Neural progenitor cell (in vitro differentiated cells): ENCODE data around the gene MED4. TPM values are rescaled to one million over a fixed set of nuclear protein-coding genes. Genes with fewer than 3 reads are reported as not detected.

Experiments
- DNase-seq: peaks from one replicate; pipeline ENCODE4 v3.0.0-alpha.2; 2016; ENCODE audit warnings: low spot score
- H2AFZ ChIP-seq: fragments of 200-600 bp; sonication (generic); replicated peaks from 2 replicates; pipeline ENCODE4 v1.6.1; 2016; ENCODE audit warnings: antibody characterized with exemption
- H3F3A ChIP-seq: fragments of 200-600 bp; sonication (generic); 2 replicates; pipeline ENCODE4 v1.6.1; 2016; ENCODE audit warnings: antibody characterized with exemption, low read depth
- H3K27ac ChIP-seq: fragments of 200-600 bp; sonication (generic); 2 replicates; pipeline ENCODE4 v1.5.1; 2016; ENCODE audit warnings: mild to moderate bottlenecking
- H3K27me3 ChIP-seq: fragments of 200-600 bp; sonication (generic); 2 replicates; pipeline ENCODE4 v1.6.1; 2016; ENCODE audit warnings: mild to moderate bottlenecking, moderate library complexity
- H3K36me3 ChIP-seq: fragments of 200-600 bp; sonication (generic); 2 replicates; pipeline ENCODE4 v1.5.1; 2016
- H3K4me1 ChIP-seq: fragments of 200-600 bp; sonication (generic); 2 replicates; pipeline ENCODE4 v1.6.1; 2016; ENCODE audit warnings: mixed run types
- H3K4me2 ChIP-seq: fragments of 200-600 bp; sonication (generic); 2 replicates; pipeline ENCODE4 v1.6.1; 2016
- H3K4me3 ChIP-seq: fragments of 200-600 bp; sonication (generic); 2 replicates; pipeline ENCODE4 v1.5.1; 2016
- H3K79me2 ChIP-seq: fragments of 200-600 bp; sonication (generic); 2 replicates; pipeline ENCODE4 v1.6.1; 2016; ENCODE audit warnings: low read depth
- H3K9ac ChIP-seq: fragments of 200-600 bp; sonication (generic); 2 replicates; pipeline ENCODE4 v1.6.1; 2016
- H3K9me3 ChIP-seq: fragments of 200-600 bp; sonication (generic); 2 replicates; pipeline ENCODE4 v1.5.1; 2016; ENCODE audit warnings: low read depth
- H4K20me1 ChIP-seq: fragments of 200-600 bp; sonication (generic); 2 replicates; pipeline ENCODE4 v1.6.1; 2016; ENCODE audit warnings: low read depth
- H3K27ac Mint-ChIP-seq: 3 replicates; pipeline ENCODE4 v1.8.0; 2021; ENCODE audit warnings: mixed read lengths
- H3K27me3 Mint-ChIP-seq: 2 replicates; pipeline ENCODE4 v1.8.0; 2022; ENCODE audit warnings: low read depth, mild to moderate bottlenecking, inconsistent platforms, moderate library complexity, mixed read lengths; ENCODE audit not compliant: insufficient read depth
- H3K36me3 Mint-ChIP-seq: 3 replicates; pipeline ENCODE4 v1.8.0; 2021; ENCODE audit warnings: mixed read lengths
- H3K4me1 Mint-ChIP-seq: 3 replicates; pipeline ENCODE4 v1.8.0; 2021; ENCODE audit warnings: mixed read lengths
- H3K4me3 Mint-ChIP-seq: 3 replicates; pipeline ENCODE4 v1.8.0; 2021; ENCODE audit warnings: mild to moderate bottlenecking, moderate library complexity, mixed read lengths
- H3K9me3 Mint-ChIP-seq: 3 replicates; pipeline ENCODE4 v1.8.0; 2020; ENCODE audit warnings: mixed read lengths
- EZH2 ChIP-seq: fragments of 200-600 bp; sonication (generic); IDR thresholded peaks from 2 replicates; pipeline ENCODE4 v1.6.1; 2017; ENCODE audit warnings: antibody characterized with exemption, mild to moderate bottlenecking, moderate library complexity
- EZH2phosphoT487 ChIP-seq: fragments of 200-600 bp; sonication (generic); IDR thresholded peaks from 2 replicates; pipeline ENCODE4 v1.6.1; 2017; ENCODE audit warnings: antibody characterized with exemption
- total RNA-seq: library from RNA; depleted of rRNA; stranded (reverse); fragments of >200 nt; gene quantifications from 2 replicates; pipeline ENCODE4 v1.2.3, GENCODE V29; 2015; ENCODE audit warnings: low replicate concordance
- TF ChIP-seq, protein P1 (sequence below): fragments of 200-600 bp; sonication (generic); IDR thresholded peaks from 2 replicates; pipeline ENCODE4 v1.5.1; 2017; ENCODE audit warnings: antibody characterized with exemption, mild to moderate bottlenecking

Gene MED4
- total RNA-seq, 1 donor from 2014 or later: 65.9 TPM

DNA sequence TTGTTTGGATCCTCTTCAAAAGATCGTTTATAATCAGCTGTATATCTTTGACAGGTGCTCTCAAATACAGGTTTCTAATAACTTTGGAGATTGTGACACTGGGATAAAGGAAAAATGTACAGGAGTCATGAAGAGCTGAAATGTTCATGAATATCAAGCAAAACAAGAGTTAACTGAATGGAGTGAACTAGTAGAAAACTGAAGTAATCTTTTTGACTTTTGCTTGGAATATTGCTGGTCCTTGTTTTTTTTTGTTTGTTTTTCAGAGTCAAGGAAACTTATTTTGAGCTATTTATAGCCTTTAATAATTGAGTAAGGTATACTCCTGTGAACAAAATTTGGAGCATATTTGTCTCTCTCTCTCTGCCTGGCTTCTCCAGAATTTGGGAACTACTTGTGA, 25.3 kb downstream of the MED4 start:
- Histone ChIP-seq H3K4me1 (no peaks in the 10 kb centered on the region), H3K79me2 (no peaks in the 10 kb centered on the region), H2AFZ (no peak overlapping the region), H3K9ac (no peak overlapping the region), H3K4me3 (no peak overlapping the region), H3K9me3 (peaks cover 42% of the 10 kb centered on the region), H3K27ac (no peak overlapping the region), H3K4me2 (no peak overlapping the region), H4K20me1 (no peaks in the 10 kb centered on the region), H3F3A (no peaks in the 10 kb centered on the region), H3K36me3 (peaks cover 63% of the 10 kb centered on the region), H3K27me3 (no peaks in the 10 kb centered on the region)
- Mint-ChIP-seq H3K4me3 (no peak overlapping the region), H3K27ac (no peak overlapping the region), H3K27me3 (peaks cover 2% of the 10 kb centered on the region), H3K4me1 (no peaks in the 10 kb centered on the region), H3K36me3 (peaks cover 77% of the 10 kb centered on the region), H3K9me3 (peaks cover 38% of the 10 kb centered on the region)
- DNase-seq: no peak
- TF ChIP-seq, protein P1, sequence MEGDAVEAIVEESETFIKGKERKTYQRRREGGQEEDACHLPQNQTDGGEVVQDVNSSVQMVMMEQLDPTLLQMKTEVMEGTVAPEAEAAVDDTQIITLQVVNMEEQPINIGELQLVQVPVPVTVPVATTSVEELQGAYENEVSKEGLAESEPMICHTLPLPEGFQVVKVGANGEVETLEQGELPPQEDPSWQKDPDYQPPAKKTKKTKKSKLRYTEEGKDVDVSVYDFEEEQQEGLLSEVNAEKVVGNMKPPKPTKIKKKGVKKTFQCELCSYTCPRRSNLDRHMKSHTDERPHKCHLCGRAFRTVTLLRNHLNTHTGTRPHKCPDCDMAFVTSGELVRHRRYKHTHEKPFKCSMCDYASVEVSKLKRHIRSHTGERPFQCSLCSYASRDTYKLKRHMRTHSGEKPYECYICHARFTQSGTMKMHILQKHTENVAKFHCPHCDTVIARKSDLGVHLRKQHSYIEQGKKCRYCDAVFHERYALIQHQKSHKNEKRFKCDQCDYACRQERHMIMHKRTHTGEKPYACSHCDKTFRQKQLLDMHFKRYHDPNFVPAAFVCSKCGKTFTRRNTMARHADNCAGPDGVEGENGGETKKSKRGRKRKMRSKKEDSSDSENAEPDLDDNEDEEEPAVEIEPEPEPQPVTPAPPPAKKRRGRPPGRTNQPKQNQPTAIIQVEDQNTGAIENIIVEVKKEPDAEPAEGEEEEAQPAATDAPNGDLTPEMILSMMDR: no peak
- no peak for TF ChIP-seq EZH2phosphoT487
- TF ChIP-seq EZH2: no peak

DNA sequence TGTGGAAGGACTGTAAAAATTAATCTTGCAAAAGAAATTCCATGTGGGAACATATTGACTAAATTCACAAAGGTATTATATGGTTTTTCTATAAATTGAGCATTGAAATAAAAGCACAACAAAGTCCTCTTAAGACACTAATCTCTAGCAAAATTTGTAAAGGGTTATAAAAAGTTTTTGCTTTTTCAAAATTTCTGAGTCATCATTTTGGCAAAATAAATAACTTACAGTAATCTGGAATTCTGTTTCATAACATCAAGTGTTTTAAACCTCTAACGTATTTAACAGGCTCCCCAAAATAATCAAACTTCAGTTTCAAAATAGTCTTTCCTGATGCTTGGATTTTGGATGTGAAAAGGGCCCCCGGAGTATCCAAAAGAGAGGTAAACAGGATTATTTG, 26.0 kb downstream of the MED4 start:
- Histone ChIP-seq H3K9ac (no peak overlapping the region), H3K4me1 (no peaks in the 10 kb centered on the region), H3K36me3 (peaks cover 62% of the 10 kb centered on the region), H3K27ac (no peak overlapping the region), H3F3A (no peaks in the 10 kb centered on the region), H3K4me3 (no peak overlapping the region), H3K4me2 (no peak overlapping the region), H3K27me3 (no peaks in the 10 kb centered on the region), H4K20me1 (no peaks in the 10 kb centered on the region), H3K9me3 (peaks cover 42% of the 10 kb centered on the region), H2AFZ (no peak overlapping the region), H3K79me2 (no peaks in the 10 kb centered on the region)
- no peak overlapping the region for H3K27ac Mint-ChIP-seq
- H3K27me3 Mint-ChIP-seq: peaks cover 2% of the 10 kb centered on the region
- peaks cover 38% of the 10 kb centered on the region for H3K9me3 Mint-ChIP-seq
- H3K4me3 Mint-ChIP-seq: no peak overlapping the region
- no peak for TF ChIP-seq EZH2phosphoT487
- TF ChIP-seq, protein P1: no peak
- TF ChIP-seq EZH2: no peak
- H3K36me3 Mint-ChIP-seq: peaks cover 71% of the 10 kb centered on the region
- DNase-seq: no peak
- H3K4me1 Mint-ChIP-seq: no peaks in the 10 kb centered on the region

DNA sequence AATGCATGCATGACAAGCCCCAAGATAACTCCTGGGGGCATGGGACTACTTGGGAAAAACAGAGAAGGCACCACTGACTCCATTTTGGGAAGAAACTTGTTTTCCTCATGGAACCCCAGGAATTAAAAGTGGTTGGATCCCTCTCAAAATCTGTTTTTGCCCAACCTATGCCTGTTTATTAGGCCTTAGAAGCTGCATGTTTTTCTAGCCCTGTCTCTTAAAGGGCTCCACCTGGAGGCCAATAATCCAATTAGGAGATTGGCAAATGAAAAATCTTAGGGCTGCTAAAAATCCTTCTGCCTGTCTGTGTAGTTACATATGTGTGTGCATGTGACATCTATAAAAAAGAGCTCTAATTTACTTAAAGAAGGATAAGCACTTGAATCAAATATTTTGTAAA, 26.9 kb downstream of the MED4 start:
- Histone ChIP-seq H2AFZ (no peak overlapping the region), H3F3A (no peaks in the 10 kb centered on the region), H3K9ac (no peak overlapping the region), H3K9me3 (peaks cover 42% of the 10 kb centered on the region), H3K36me3 (peaks cover 52% of the 10 kb centered on the region), H3K79me2 (no peaks in the 10 kb centered on the region), H4K20me1 (no peaks in the 10 kb centered on the region), H3K4me3 (no peak overlapping the region), H3K27me3 (no peaks in the 10 kb centered on the region), H3K27ac (no peak overlapping the region), H3K4me2 (no peak overlapping the region), H3K4me1 (no peaks in the 10 kb centered on the region)
- Mint-ChIP-seq H3K4me1 (no peaks in the 10 kb centered on the region), H3K9me3 (peaks cover 36% of the 10 kb centered on the region), H3K4me3 (no peak overlapping the region), H3K27ac (no peak overlapping the region), H3K36me3 (peaks cover 62% of the 10 kb centered on the region), H3K27me3 (no peaks in the 10 kb centered on the region)
- TF ChIP-seq, protein P1: no peak
- TF ChIP-seq EZH2 (no peak), EZH2phosphoT487 (no peak)
- DNase-seq: no peak
